K562 (cell line): ENCODE measurements around the gene AP3M1. TPM values are rescaled to one million over a fixed set of nuclear protein-coding genes. Genes with fewer than 3 reads are reported as not detected.

Source experiments
- ATAC-seq: fragments of 200-7000 bp; cut with Tn5 transposase; 3 replicates; pipeline ENCODE4 v1.9.1; 2020; ENCODE audit warnings: moderate library complexity
- BruUV-seq: library from RNA; stranded (reverse); fragments of 400-500 nt; replicated peaks from 2 replicates; lab custom pipeline; 2021; lab: Mats Ljungman, UMichigan
- CTCF ChIA-PET: fragments of 300-600 bp; formaldehyde crosslinking; extraction: SDS; loops from one replicate; lab custom pipeline; 2021; ENCODE audit warnings: low intra/inter-chr PET ratio; lab: Yijun Ruan, JAX
- POLR2A ChIA-PET: fragments of 300-600, 350-650 bp; sonication (Branson Sonifier 250); formaldehyde crosslinking; extraction: SDS; loops from one replicate; lab custom pipeline; 2021; ENCODE audit warnings: antibody characterized with exemption, inconsistent platforms; lab: Yijun Ruan, JAX
- DNase-seq, 4 experiments: peaks; one replicate each; pipeline versions ENCODE4 v3.0.0 to v3.0.0-alpha.2; 2011 to 2018; ENCODE audit warnings: low spot score in 3 of 4, mixed read lengths in 3 of 4; ENCODE audit errors: extremely low read depth in 1 of 4
- FAIRE-seq: peaks from 2 replicates; lab custom pipeline; 2011; peaks lifted over from hg19 to GRCh38; lab: Jason Lieb, UNC
- H2AFZ ChIP-seq: 2 replicates; pipeline ENCODE4 v1.6.0; 2011; ENCODE audit warnings: low read depth, low read length, control low read depth, inconsistent platforms
- H3K27ac ChIP-seq: fragments of 200-600 bp; 3 replicates; pipeline ENCODE4 v1.8.0; 2011; ENCODE audit warnings: low read depth, mild to moderate bottlenecking, control low read depth, inconsistent platforms, low read length, moderate library complexity, mixed read lengths; ENCODE audit errors: extremely low read depth
- H3K27me3 ChIP-seq, 2 experiments: fragments of 300-600 bp in 1 of 2; 2 replicates in 1 of 2; 3 replicates in 1 of 2; pipeline versions ENCODE4 v1.6.0 to v1.8.0; 2011; ENCODE audit warnings: inconsistent platforms in 2 of 2, low read length in 2 of 2, mild to moderate bottlenecking in 1 of 2, mixed read lengths in 1 of 2, moderate library complexity in 1 of 2; ENCODE audit not compliant: control insufficient read depth in 2 of 2, insufficient read depth in 2 of 2
- H3K36me3 ChIP-seq: fragments of 300-600 bp; 3 replicates; pipeline ENCODE4 v1.8.0; 2011; ENCODE audit warnings: mild to moderate bottlenecking, low read length, inconsistent platforms; ENCODE audit not compliant: control insufficient read depth, insufficient read depth
- H3K4me1 ChIP-seq, 2 experiments: fragments of 200-600 bp in 1 of 2; replicated peaks in 1 of 2; 2 replicates in 1 of 2; 3 replicates in 1 of 2; pipeline versions ENCODE4 v1.5.1 to v1.8.0; 2011; ENCODE audit warnings: inconsistent platforms in 2 of 2, low read length in 2 of 2, mild to moderate bottlenecking in 1 of 2, mixed read lengths in 1 of 2, moderate library complexity in 1 of 2; ENCODE audit not compliant: control insufficient read depth in 2 of 2, insufficient read depth in 2 of 2
- H3K4me2 ChIP-seq: 2 replicates; pipeline ENCODE4 v1.6.1; 2011; ENCODE audit warnings: low read length, control low read depth, inconsistent platforms, mixed read lengths; ENCODE audit not compliant: insufficient read depth
- H3K4me3 ChIP-seq: fragments of 200-600 bp; sonication (generic), shearing (Covaris generic); 2 replicates; pipeline ENCODE4 v1.5.1; 2016; ENCODE audit warnings: control low read depth, inconsistent platforms
- H3K79me2 ChIP-seq: fragments of 200-600 bp; 3 replicates; pipeline ENCODE4 v1.8.0; 2011; ENCODE audit warnings: low read length, inconsistent platforms; ENCODE audit not compliant: control insufficient read depth, insufficient read depth
- H3K9ac ChIP-seq, 2 experiments: 2 replicates each; pipeline versions ENCODE4 v1.6.0 to v1.6.1; 2011; ENCODE audit warnings: low read depth in 2 of 2, low read length in 2 of 2, control low read depth in 1 of 2, inconsistent platforms in 1 of 2, mild to moderate bottlenecking in 1 of 2, mixed read lengths in 1 of 2; ENCODE audit not compliant: insufficient read depth in 1 of 2
- H3K9me1 ChIP-seq: one replicate; pipeline ENCODE4 v1.6.0; 2011; ENCODE audit warnings: inconsistent platforms, mild to moderate bottlenecking, low read length, moderate library complexity; ENCODE audit not compliant: control insufficient read depth, insufficient read depth
- H3K9me3 ChIP-seq: replicated peaks from 2 replicates; pipeline ENCODE4 v1.5.1; 2011; ENCODE audit warnings: low read depth, low read length, inconsistent platforms; ENCODE audit not compliant: control insufficient read depth, insufficient read depth
- H4K20me1 ChIP-seq: replicated peaks from 2 replicates; pipeline ENCODE4 v1.6.1; 2011; ENCODE audit warnings: low read length, inconsistent platforms, mixed read lengths; ENCODE audit not compliant: control insufficient read depth, insufficient read depth
- AFF1 ChIP-seq, 2 experiments: fragments of 450-650 bp; IDR thresholded peaks; 2 replicates each; pipeline ENCODE4 v1.6.1; 2018; ENCODE audit warnings: mild to moderate bottlenecking in 2 of 2, low read depth in 1 of 2; ENCODE audit not compliant: partially characterized antibody in 2 of 2
- CHD4 ChIP-seq: fragments of 200-600 bp; sonication (generic); IDR thresholded peaks from 3 replicates; pipeline ENCODE4 v1.6.1; 2012; ENCODE audit warnings: low read depth, mild to moderate bottlenecking, mixed read lengths, low read length, inconsistent platforms; ENCODE audit not compliant: insufficient read depth, insufficient replicate concordance, poor library complexity, severe bottlenecking
- ELF1 ChIP-seq: fragments of 200-800 bp; sonication (Bioruptor generic); IDR thresholded peaks from 2 replicates; pipeline ENCODE4 v1.6.1; 2016; ENCODE audit warnings: missing genetic modification characterization, missing compliant biosample characterization
- EP400 ChIP-seq: fragments of 450-650 bp; IDR thresholded peaks from 2 replicates; pipeline ENCODE4 v1.6.1; 2017; ENCODE audit warnings: antibody characterized with exemption, mild to moderate bottlenecking, moderate library complexity
- FOS ChIP-seq: IDR thresholded peaks from 3 replicates; pipeline ENCODE4 v1.6.1; 2011; ENCODE audit not compliant: insufficient read length; ENCODE audit errors: extremely low read depth
- HDAC1 ChIP-seq, 2 experiments: fragments of 450-650 bp; IDR thresholded peaks; 2 replicates each; pipeline ENCODE4 v1.6.1; 2016 to 2017; ENCODE audit warnings: inconsistent platforms in 1 of 2, mild to moderate bottlenecking in 1 of 2, moderate library complexity in 1 of 2
- KDM1A ChIP-seq, 2 experiments: fragments of 450-650 bp; IDR thresholded peaks; 2 replicates each; pipeline ENCODE4 v1.6.1; 2016; ENCODE audit warnings: mild to moderate bottlenecking in 2 of 2
- LCOR ChIP-seq: sonication (generic); formaldehyde crosslinking; IDR thresholded peaks from 2 replicates; pipeline ENCODE4 v1.8.0; 2022; ENCODE audit warnings: mild to moderate bottlenecking, missing genetic modification reagents
- NELFE ChIP-seq: IDR thresholded peaks from 2 replicates; pipeline ENCODE4 v1.6.1; 2011; ENCODE audit warnings: mild to moderate bottlenecking; ENCODE audit not compliant: insufficient read depth, insufficient read length
- NR2C1 ChIP-seq, 2 experiments: fragments of 450-650 bp; IDR thresholded peaks; 2 replicates each; pipeline ENCODE4 v1.6.1; 2017; ENCODE audit warnings: mild to moderate bottlenecking in 2 of 2, antibody characterized with exemption in 1 of 2, inconsistent platforms in 1 of 2, missing compliant biosample characterization in 1 of 2, missing genetic modification characterization in 1 of 2
- SMC3 ChIP-seq: conservative IDR thresholded peaks from 2 replicates; pipeline ENCODE4 v1.6.1; 2011; ENCODE audit warnings: low read depth, low read length, improper control_type of control experiment; ENCODE audit not compliant: insufficient read depth
- ZEB2 ChIP-seq: fragments of 450-650 bp; IDR thresholded peaks from 2 replicates; pipeline ENCODE4 v1.6.1; 2016
- ZNF445 ChIP-seq: fragments of 250-450 bp; sonication (Bioruptor Pico); IDR thresholded peaks from 2 replicates; pipeline ENCODE4 v1.4.0; 2020; ENCODE audit warnings: low read depth, mild to moderate bottlenecking, moderate library complexity
- WGBS: fragments of 100-300 bp; shearing (Covaris generic); methylation state at CpG from one replicate; pipeline ENCODE4 v1.1.6; 2016; ENCODE audit warnings: low coverage, mixed read lengths; ENCODE audit not compliant: insufficient coverage; ENCODE audit errors: missing lambda C conversion rate; 5-methylcytosine and 5-hydroxymethylcytosine counted together
- in situ Hi-C: fragments of 300-500 bp; cut with MboI; formaldehyde crosslinking; loops from 4 replicates; pipeline ENCODE4 v1.15.0; 2018; ENCODE audit warnings: inconsistent platforms, mixed read lengths
- intact Hi-C: fragments of 100-400 bp; cut with micrococcal nuclease; formaldehyde crosslinking; loops from 2 replicates; pipeline ENCODE4 v1.14.2; 2022
- polyA plus RNA-seq, 8 experiments: library from polyadenylated mRNA; depleted of rRNA in 4 of 8; stranded (reverse) in 5 of 8; unstranded in 3 of 8; fragments of >200 nt; fragmentation: Nextera tagmentation in 2 of 8; fragmentation: Illumina TruSeq in 1 of 8; extraction: Ambion mirVana in 2 of 8; extraction: Trizol in 1 of 8; gene quantifications; 2 replicates each; pipeline versions ENCODE4 v1.2.1 to v1.2.3, GENCODE V29; 2011 to 2014; ENCODE audit warnings: inconsistent platforms in 1 of 8, missing spikeins in 1 of 8
- total RNA-seq, 7 experiments: library from RNA; depleted of rRNA in 6 of 7; stranded (reverse); fragments of >200 nt in 6 of 7; fragmentation: Illumina TruSeq in 2 of 7; extraction: Trizol in 2 of 7; gene quantifications; 2 replicates each; pipeline versions ENCODE4 v1.2.1 to v1.2.3, GENCODE V29; 2011 to 2021; ENCODE audit warnings: low replicate concordance in 1 of 7

Gene AP3M1
- total and polyA plus RNA-seq, 9 of the 15 experiments (the other 6 are each of a cell fraction or from before 2014, with no cell fraction given): 44.3 to 135 (median 67.6) TPM

DNA sequence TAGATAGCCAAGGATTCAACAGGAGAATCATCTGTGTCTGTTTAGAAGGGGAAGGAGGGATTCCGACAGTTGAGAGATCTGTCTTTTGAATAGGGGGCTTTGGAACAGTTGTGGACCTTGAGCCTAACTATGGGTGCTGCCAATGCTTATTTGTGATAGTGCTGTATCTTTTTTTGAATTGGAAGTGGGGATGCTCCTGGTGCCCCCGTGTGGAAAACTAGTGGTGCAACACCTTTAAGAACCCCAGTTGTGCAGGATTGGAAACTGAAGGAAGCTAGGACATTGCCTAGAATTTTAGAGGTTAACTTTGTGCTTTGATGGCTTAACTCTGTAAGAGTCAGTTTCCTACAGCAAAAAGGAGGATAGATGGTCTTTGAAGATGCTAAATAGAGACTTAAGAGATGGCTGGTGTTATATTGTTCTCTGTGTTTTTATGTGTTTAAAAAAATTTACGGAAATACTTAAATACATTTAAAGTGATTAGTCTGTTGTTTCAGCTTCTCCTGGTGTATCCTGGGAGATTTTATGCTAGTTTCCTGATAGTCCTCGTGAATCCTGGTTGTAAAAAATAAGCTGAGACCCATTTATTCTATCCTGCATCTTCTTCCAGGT lies 69.3 kb downstream of the AP3M1 start (continued):
- TF ChIP-seq FOS: no peak
- TF ChIP-seq SMC3: peak; percentile 91

GRCh38 chr10:74079936-74080590 lies 70.6 kb downstream of the AP3M1 start:
- no peak overlapping the region for H3K9ac ChIP-seq
- CTCF ChIA-PET: interaction anchor here (0.6 to 2.3 kb wide), 4 partner anchors 123 to 304 kb away, joined by 3 to 20 read pairs (median 10); no protein-coding TSS in a partner anchor
- no TSS peak for BruUV-seq
- H2AFZ ChIP-seq: no peak overlapping the region
- FAIRE-seq: no peak
- H3K4me2 ChIP-seq: no peak overlapping the region
- in situ Hi-C loops: loop anchor here (5.0 kb wide), 1 partner anchor 193 kb away; no protein-coding TSS in a partner anchor
- ATAC-seq: no peak
- peaks cover 61% of the 10 kb centered on the region for H3K36me3 ChIP-seq
- POLR2A ChIA-PET: interaction anchor here (0.6 to 1.9 kb wide), 8 partner anchors 9 to 164 kb away, joined by 3 to 5 read pairs (median 3); no protein-coding TSS in a partner anchor
- H3K4me3 ChIP-seq: no peak overlapping the region
- intact Hi-C loops: loop anchor here (2.0 to 5.0 kb wide), 2 partner anchors 83 to 139 kb away; partner anchors contain the start of gene VCL
- H3K27me3 ChIP-seq: no peaks in the 10 kb centered on the region
- 50% methylated on average over 2 of the region's 2 CpGs for WGBS
- peak overlapping the region; percentile 1; the same call in 1 of the 3 replicates for H3K27ac ChIP-seq
- H3K9me3 ChIP-seq: no peaks in the 10 kb centered on the region
- H3K79me2 ChIP-seq: no peaks in the 10 kb centered on the region
- H3K9me1 ChIP-seq: no peaks in the 10 kb centered on the region
- no peak for DNase-seq
- H4K20me1 ChIP-seq: no peaks in the 10 kb centered on the region
- peaks cover 0 to 15% of the 10 kb centered on the region in 2 experiments; a peak in 1 of 5 replicates for H3K4me1 ChIP-seq
- TF ChIP-seq KDM1A (IDR thresholded peaks at IDR 0.05) (0 out of 4 replicates have a peak, but pooled peaks of 1 of the 2 experiments have one; percentile 12), NELFE (no peak), LCOR (no peak), EP400 (no peak), HDAC1 (IDR thresholded peaks at IDR 0.05) (no peak), ELF1 (tag) (no peak), NR2C1 (IDR thresholded peaks at IDR 0.05) (no peak), NR2C1 (tag; IDR thresholded peaks at IDR 0.05) (no peak), CHD4 (no peak), ZEB2 (no peak), AFF1 (IDR thresholded peaks at IDR 0.05; ENCODE audit: low read depth in 1 of 2, partially characterized antibody in 2 of 2) (no peak), ZNF445 (CRISPR knock-in tag) (no peak)
